RWPE1 (cell line): ENCODE measurements around the gene SLC22A15.

ENCODE experiments used
- CTCF ChIA-PET: fragments of 350-600 bp; sonication (Branson Sonifier 250); formaldehyde crosslinking; extraction: SDS; loops from one replicate; lab custom pipeline; 2021; lab: Yijun Ruan, JAX
- POLR2A ChIA-PET: fragments of 400-600 bp; formaldehyde crosslinking; extraction: SDS; loops from one replicate; lab custom pipeline; 2020; ENCODE audit warnings: antibody characterized with exemption; ENCODE audit not compliant: low non-redundant PET; lab: Yijun Ruan, JAX
- DNase-seq: peaks from one replicate; pipeline ENCODE4 v3.0.0; 2012; ENCODE audit warnings: low spot score
- H3K27ac ChIP-seq: fragments of 450-650 bp; 2 replicates; pipeline ENCODE4 v1.5.1; 2017
- TF ChIP-seq, protein P1 (sequence below): fragments of 450-650 bp; conservative IDR thresholded peaks from 2 replicates; pipeline ENCODE4 v1.5.1; 2017; ENCODE audit warnings: low read depth, mild to moderate bottlenecking

SLC22A15 gene

DNA sequence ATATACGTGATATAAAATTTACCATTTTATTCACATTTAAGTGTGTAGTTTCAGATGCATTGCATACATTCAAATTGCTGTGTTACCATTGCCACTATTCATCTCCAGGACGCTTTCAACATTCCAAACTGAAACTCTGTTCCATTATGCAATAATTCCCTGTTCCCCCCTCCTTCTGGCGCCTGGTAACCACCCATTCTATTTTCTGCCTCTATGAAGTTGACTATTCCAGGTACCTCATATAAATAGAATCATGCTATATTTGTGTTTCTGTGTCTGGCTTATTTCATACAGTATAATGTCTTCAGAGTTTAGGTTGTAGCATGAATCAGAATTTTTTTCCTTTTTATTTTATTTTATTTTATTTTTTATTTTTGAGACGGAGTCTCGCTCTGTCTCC is 41.7 kb downstream of the SLC22A15 start:
- no peak for DNase-seq
- ChIA-PET POLR2A (no interaction called here), CTCF (no interaction called here)
- H3K27ac ChIP-seq, result no peak overlapping the region
- TF ChIP-seq, protein P1, sequence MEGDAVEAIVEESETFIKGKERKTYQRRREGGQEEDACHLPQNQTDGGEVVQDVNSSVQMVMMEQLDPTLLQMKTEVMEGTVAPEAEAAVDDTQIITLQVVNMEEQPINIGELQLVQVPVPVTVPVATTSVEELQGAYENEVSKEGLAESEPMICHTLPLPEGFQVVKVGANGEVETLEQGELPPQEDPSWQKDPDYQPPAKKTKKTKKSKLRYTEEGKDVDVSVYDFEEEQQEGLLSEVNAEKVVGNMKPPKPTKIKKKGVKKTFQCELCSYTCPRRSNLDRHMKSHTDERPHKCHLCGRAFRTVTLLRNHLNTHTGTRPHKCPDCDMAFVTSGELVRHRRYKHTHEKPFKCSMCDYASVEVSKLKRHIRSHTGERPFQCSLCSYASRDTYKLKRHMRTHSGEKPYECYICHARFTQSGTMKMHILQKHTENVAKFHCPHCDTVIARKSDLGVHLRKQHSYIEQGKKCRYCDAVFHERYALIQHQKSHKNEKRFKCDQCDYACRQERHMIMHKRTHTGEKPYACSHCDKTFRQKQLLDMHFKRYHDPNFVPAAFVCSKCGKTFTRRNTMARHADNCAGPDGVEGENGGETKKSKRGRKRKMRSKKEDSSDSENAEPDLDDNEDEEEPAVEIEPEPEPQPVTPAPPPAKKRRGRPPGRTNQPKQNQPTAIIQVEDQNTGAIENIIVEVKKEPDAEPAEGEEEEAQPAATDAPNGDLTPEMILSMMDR, result no peak

DNA sequence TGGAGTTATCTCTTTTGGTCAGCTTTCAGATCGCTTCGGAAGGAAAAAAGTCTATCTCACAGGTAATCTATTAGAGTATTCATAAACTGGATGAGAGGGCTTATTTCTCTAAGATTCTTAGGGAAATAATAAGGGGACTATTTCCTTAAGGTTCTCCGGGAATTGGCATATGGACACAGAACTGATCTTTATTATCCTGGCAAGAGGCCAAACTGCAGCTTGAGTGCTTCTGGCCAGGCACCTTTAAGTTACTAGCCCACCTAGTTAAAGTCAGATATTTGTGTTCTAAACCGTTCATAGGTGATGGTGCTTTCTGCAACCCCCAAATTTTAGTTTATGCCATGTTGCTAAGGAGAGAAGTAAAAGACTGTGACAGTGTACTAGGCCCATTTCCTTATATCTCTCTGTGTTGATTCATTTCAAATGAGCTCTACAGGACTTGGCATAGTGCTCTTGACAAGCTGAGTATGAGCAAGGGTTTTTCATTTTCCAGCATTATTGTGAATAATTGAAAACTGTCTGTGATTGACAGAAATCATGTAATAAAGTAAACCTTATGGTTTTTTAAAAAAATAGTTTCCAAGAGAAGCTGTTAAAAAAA is 43.4 kb downstream of the SLC22A15 start:
- POLR2A ChIA-PET, result interaction anchor here (0.6 kb wide), 1 partner anchor 368 kb away, joined by 4 read pairs; no protein-coding TSS in a partner anchor
- DNase-seq, result no peak
- no peak overlapping the region for H3K27ac ChIP-seq
- CTCF ChIA-PET, result interaction anchor here (0.6 to 0.7 kb wide), 2 partner anchors 205 to 255 kb away, joined by 3 to 4 read pairs; no protein-coding TSS in a partner anchor
- TF ChIP-seq, protein P1, result no peak

DNA sequence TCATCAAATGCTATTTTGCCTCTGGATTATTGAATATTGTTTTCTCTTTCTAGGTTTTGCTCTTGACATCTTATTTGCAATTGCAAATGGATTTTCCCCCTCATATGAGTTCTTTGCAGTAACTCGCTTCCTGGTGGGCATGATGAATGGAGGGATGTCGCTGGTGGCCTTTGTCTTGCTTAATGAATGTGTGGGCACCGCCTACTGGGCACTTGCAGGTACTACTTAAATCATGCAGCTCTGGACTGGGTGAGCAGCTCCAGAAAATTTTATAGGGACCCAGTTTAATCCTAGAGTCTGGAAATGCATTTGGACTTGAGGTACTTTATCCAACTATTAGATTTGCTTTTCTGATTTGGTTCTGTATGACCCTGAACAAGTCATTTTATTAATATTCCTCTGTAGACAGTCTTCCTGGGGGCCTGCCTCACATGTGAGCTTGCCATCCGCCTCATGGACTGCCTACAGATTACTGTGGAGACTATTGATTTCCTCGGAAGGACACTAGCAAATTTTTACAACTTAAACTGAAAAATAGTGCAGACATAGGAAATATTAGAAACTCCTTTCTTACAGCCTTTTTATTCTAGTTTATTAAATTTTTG is 44.5 kb downstream of the SLC22A15 start:
- CTCF ChIA-PET, result interaction anchor here (0.6 to 0.7 kb wide), 7 partner anchors 33 to 751 kb away, joined by 3 to 6 read pairs (median 3); no protein-coding TSS in a partner anchor
- TF ChIP-seq, protein P1, result peak; percentile 69
- POLR2A ChIA-PET, result interaction anchor here (0.6 kb wide), 1 partner anchor 369 kb away, joined by 4 read pairs; no protein-coding TSS in a partner anchor
- peak; percentile 40 for DNase-seq
- H3K27ac ChIP-seq, result no peak overlapping the region

DNA sequence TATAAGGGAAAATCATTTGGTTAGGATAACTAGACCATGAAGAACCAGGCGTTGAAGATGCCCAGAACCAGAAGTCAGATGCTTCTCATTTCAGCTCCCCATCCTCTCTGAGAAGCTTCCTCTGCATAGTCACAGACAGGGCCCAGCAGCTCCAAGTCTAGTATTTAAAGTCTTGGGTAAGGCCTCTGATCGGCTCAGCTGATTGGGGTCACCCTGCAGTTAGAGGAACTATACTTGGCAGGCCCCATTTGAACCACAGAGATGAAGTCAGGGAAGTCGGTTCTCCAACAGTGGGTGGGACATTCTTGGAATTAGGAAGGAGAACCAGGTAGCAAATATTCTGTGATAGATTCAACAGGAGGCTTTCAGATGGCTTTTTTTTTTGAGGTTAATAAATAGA is 48.3 kb downstream of the SLC22A15 start:
- DNase-seq, result no peak
- TF ChIP-seq, protein P1, result no peak
- POLR2A ChIA-PET, result no interaction called here
- CTCF ChIA-PET, result no interaction called here
- H3K27ac ChIP-seq, result no peak overlapping the region

DNA sequence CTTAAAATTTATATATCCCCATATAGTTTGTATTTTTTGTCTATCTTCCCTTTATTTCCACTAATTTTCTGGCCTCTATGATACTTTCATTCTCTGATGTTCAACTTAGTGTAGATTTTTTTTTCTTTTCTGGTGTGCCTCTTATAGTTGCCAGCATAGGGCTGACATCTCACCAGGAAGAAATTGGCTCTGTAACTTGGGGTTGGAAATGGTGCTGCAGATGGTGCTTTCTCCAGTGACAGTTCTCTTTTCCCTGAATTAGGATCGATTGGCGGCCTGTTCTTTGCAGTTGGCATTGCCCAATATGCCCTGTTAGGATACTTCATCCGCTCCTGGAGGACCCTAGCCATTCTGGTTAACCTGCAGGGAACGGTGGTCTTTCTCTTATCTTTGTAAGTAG is 50.3 kb downstream of the SLC22A15 start:
- CTCF ChIA-PET, result no interaction called here
- no peak overlapping the region for H3K27ac ChIP-seq
- POLR2A ChIA-PET, result no interaction called here
- DNase-seq, result no peak
- TF ChIP-seq, protein P1, result no peak

DNA sequence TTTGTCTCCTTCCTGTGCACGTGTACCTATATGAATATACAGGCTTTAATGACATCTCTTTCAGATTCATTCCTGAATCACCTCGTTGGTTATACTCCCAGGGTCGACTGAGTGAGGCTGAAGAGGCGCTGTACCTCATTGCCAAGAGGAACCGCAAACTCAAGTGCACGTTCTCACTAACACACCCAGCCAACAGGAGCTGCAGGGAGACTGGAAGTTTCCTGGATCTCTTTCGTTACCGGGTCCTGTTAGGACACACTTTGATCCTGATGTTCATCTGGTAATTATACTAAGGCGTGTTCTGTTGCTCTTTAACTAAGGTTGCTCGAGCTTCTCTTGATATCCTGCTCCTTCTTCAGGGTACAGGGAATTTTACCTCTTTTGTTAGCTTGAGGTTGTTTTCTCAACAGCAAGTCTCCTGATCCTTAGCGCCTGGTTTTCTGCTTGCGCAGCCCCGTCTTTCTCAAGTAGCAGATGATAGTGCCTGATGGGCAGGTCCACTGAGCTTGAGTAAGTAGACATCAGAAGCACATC is 55.1 kb downstream of the SLC22A15 start:
- ChIA-PET POLR2A (no interaction called here), CTCF (no interaction called here)
- no peak for DNase-seq
- TF ChIP-seq, protein P1, result no peak
- no peak overlapping the region for H3K27ac ChIP-seq
